ENCODE results near the gene GNPTG.

GRCh38 chr16:1330260-1330914 is 21.3 kb upstream of the GNPTG start:
- no peak for TF ChIP-seq ZNF766 (CRISPR knock-in tag; IDR thresholded peaks at IDR 0.05; ENCODE audit: borderline replicate concordance)
- no peak for TF ChIP-seq FOXO1 (CRISPR knock-in tag; IDR thresholded peaks at IDR 0.05)
- TF ChIP-seq ZNF512 (CRISPR knock-in tag; IDR thresholded peaks at IDR 0.05) = no peak
- TF ChIP-seq MAFG (CRISPR knock-in tag; IDR thresholded peaks at IDR 0.05) = no peak
